Measurements from ENCODE around the gene CLPX. TPM values are rescaled to one million over a fixed set of nuclear protein-coding genes. Genes with fewer than 3 reads are reported as not detected.

CLPX gene
- total RNA-seq, 6 experiments from 2014 or later, result 57.6 to 80.9 (median 72.8) TPM

DNA sequence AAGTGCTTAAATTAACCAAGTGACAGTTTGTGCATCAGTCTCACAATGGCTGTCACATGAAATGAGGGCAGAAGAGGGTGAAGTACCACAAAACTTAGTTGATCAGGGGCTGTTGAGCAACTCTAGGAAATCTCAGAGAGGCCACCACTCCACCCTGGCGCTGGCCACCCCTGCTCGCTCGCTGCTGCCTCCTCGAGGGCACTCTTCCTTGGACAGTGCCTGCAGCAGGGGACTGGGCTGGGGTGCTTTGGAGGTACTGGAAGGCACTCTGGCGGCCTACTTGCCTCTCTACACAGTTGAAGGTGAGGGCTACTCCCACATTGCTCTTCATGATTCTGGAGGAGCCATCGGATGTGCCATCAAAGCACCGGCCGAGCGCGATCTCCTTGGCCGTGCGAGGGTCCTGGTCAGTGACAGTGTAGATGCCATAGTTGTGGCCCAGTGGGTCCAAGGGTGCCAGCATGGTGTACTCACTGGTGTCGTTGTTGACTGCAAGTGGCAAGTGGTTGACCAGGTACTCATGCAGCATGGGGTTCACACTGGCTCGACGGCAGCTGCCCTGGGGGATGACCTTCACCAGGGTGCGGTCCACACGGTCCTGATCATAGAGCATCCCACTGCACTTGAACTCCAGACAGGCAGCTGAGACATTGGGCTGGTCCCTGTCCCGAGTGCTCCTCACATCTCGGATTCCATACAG is 11.6 kb upstream of the CLPX start:
- Histone ChIP-seq H3K9me3 (no peaks in the 10 kb centered on the region), H3K36me3 (no peaks in the 10 kb centered on the region), H3K27ac (no peak overlapping the region), H3K27me3 (no peaks in the 10 kb centered on the region), H3K4me1 (no peaks in the 10 kb centered on the region), H3K4me3 (no peak overlapping the region)
- no CpG with 5 or more reads among the region's 19 CpGs for WGBS (ENCODE audit: insufficient coverage, low coverage, low lambda C conversion rate, missing lambda C conversion rate)
- TF ChIP-seq POLR2A (IDR thresholded peaks at IDR 0.05), result no peak
- TF ChIP-seq, protein P1, sequence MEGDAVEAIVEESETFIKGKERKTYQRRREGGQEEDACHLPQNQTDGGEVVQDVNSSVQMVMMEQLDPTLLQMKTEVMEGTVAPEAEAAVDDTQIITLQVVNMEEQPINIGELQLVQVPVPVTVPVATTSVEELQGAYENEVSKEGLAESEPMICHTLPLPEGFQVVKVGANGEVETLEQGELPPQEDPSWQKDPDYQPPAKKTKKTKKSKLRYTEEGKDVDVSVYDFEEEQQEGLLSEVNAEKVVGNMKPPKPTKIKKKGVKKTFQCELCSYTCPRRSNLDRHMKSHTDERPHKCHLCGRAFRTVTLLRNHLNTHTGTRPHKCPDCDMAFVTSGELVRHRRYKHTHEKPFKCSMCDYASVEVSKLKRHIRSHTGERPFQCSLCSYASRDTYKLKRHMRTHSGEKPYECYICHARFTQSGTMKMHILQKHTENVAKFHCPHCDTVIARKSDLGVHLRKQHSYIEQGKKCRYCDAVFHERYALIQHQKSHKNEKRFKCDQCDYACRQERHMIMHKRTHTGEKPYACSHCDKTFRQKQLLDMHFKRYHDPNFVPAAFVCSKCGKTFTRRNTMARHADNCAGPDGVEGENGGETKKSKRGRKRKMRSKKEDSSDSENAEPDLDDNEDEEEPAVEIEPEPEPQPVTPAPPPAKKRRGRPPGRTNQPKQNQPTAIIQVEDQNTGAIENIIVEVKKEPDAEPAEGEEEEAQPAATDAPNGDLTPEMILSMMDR (IDR thresholded peaks at IDR 0.05), result no peak
- no peak for DNase-seq
- intact Hi-C loops (cut with DNase I), result loop anchor here in 1 of 2 donors (10.0 kb wide), 1 partner anchor 78 kb away; no protein-coding TSS in a partner anchor
- ATAC-seq, result no peak

DNA sequence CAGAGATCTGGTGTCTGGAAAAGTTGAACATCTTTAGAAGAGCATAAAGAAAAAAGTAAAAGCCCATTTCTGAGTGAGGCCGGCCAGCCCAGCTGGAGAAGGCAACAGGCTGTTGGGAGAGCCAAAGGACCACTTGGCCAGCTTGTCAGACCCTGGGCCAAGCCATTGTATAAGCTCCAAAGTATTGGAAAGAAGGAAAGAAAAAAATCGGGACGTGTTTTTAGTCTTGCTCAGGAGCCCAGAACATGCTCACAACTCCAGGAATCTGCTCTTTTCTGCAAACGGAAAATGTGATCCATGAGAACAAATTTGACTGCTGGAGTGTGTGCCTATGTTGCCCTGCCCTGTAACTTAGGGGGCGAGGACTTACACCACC is 10.4 kb upstream of the CLPX start:
- TF ChIP-seq, protein P1 (IDR thresholded peaks at IDR 0.05), result no peak
- no peak for TF ChIP-seq POLR2A (IDR thresholded peaks at IDR 0.05)
- no peak for DNase-seq
- intact Hi-C loops (cut with DNase I), result loop anchor here in 1 of 2 donors (10.0 kb wide), 1 partner anchor 79 kb away; no protein-coding TSS in a partner anchor

DNA sequence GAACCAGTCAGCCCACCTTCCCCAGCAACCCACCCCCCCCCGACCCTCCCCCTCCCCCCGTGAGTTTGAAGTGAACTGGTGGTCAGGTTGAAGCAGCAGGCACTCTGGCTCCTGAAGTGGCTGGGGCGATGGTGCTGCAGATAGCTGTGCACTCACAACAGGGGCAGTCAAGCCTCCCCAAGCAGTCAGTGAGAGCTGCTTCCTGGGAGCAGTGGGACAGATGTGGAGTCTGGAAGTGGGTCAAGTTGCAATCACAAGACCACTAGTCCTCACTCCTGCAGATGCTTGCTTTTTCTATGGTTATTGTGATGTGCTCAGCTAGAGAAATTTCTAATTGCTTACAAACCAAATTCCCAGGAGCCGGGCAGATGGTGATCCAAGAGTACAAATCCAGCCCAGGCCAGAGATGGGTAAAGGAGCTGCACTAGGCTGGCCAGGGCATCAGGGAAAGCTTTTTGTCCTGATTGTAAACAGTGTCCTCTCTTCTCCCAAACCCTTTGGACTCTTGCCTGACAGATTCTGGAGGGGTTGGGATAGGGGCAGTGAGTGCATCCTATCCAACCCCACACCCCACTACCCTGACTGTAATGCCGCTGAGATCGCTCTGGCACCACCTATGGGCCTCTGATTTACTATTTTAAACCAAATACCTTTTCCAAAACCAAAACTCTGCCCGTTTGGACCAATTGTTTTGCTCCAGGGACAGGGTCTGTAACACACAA is 9.8 kb upstream of the CLPX start:
- no peak overlapping the region for H3K4me3 ChIP-seq
- no peaks in the 10 kb centered on the region for H3K4me1 ChIP-seq
- TF ChIP-seq POLR2A (IDR thresholded peaks at IDR 0.05), result no peak
- TF ChIP-seq, protein P1 (IDR thresholded peaks at IDR 0.05), result no peak
- H3K27ac ChIP-seq, result no peak overlapping the region
- no peaks in the 10 kb centered on the region for H3K9me3 ChIP-seq
- H3K36me3 ChIP-seq, result no peaks in the 10 kb centered on the region
- no peak for DNase-seq
- WGBS (ENCODE audit: insufficient coverage, low coverage, low lambda C conversion rate, missing lambda C conversion rate), result 52% methylated on average over 7 of the region's 7 CpGs
- intact Hi-C loops (cut with DNase I), result loop anchor here in 1 of 2 donors (10.0 kb wide), 1 partner anchor 80 kb away; no protein-coding TSS in a partner anchor
- no peak for ATAC-seq
- no peaks in the 10 kb centered on the region for H3K27me3 ChIP-seq

More for the DNA sequence above, 10.4 kb upstream of the CLPX start:
- no peaks in the 10 kb centered on the region for H3K9me3 ChIP-seq
- no peak overlapping the region for H3K27ac ChIP-seq
- 86% methylated on average over 5 of the region's 5 CpGs for WGBS (ENCODE audit: insufficient coverage, low coverage, low lambda C conversion rate, missing lambda C conversion rate)
- ATAC-seq, result no peak
- no peaks in the 10 kb centered on the region for H3K27me3 ChIP-seq
- H3K4me1 ChIP-seq, result no peaks in the 10 kb centered on the region
- H3K36me3 ChIP-seq, result no peaks in the 10 kb centered on the region
- no peak overlapping the region for H3K4me3 ChIP-seq

DNA sequence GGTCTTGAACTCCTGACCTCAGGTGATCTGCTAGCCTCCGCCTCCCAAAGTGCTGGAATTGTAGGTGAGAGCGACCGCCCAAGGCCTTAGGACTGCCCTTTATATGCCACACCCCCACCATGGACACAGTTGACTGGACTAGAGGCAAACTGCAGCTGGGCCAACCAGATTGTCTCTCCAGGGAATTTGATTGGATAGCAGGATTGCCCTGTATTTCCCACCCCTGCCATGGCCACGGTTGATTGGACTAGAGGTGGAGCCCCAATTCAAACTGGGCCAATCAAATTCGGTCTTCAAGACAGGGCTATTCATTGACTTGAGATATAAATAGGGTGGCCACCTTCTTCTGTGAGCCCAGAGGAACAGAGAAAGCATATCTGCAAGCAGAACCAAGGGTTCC is 6.9 kb upstream of the CLPX start:
- intact Hi-C loops (cut with DNase I), result loop anchor here in 1 of 2 donors (10.0 kb wide), 1 partner anchor 83 kb away; no protein-coding TSS in a partner anchor
- DNase-seq (no peak), ATAC-seq (peak in 2 of 4 donors; percentile 19 to 36)
- Histone ChIP-seq H3K9me3 (no peaks in the 10 kb centered on the region), H3K36me3 (no peaks in the 10 kb centered on the region), H3K4me3 (no peak overlapping the region), H3K27ac (no peak overlapping the region), H3K27me3 (no peaks in the 10 kb centered on the region), H3K4me1 (no peaks in the 10 kb centered on the region)
- TF ChIP-seq POLR2A (IDR thresholded peaks at IDR 0.05), result no peak
- TF ChIP-seq, protein P1 (IDR thresholded peaks at IDR 0.05), result no peak
- 80% methylated on average over 1 of the region's 5 CpGs for WGBS (ENCODE audit: insufficient coverage, low coverage, low lambda C conversion rate, missing lambda C conversion rate)

Data from right lobe of liver (tissue), 6 donors.